Fibroblast of lung (primary cell): ENCODE results near the gene C1orf167.

Source experiments
- EZH2 ChIP-seq: IDR thresholded peaks from 2 replicates; pipeline ENCODE4 v1.5.1; 2012; ENCODE audit warnings: low read length, control low read depth, mild to moderate bottlenecking; ENCODE audit errors: missing control alignments
- TF ChIP-seq, protein P1 (sequence below), 2 donors: IDR thresholded peaks in 1 of 2; conservative IDR thresholded peaks in 1 of 2; 1 replicate in 1 of 2; 2 replicates in 1 of 2; pipeline ENCODE4 v1.5.1; 2011 to 2012; ENCODE audit warnings: low read length in 2 of 2, control low read depth in 1 of 2, inconsistent platforms in 1 of 2, low read depth in 1 of 2, mild to moderate bottlenecking in 1 of 2

GRCh38 chr1:11805422-11806306, 43.7 kb downstream of the C1orf167 start, which contains the start of the genes CLCN6 and MTHFR:
- TF ChIP-seq, protein P1, sequence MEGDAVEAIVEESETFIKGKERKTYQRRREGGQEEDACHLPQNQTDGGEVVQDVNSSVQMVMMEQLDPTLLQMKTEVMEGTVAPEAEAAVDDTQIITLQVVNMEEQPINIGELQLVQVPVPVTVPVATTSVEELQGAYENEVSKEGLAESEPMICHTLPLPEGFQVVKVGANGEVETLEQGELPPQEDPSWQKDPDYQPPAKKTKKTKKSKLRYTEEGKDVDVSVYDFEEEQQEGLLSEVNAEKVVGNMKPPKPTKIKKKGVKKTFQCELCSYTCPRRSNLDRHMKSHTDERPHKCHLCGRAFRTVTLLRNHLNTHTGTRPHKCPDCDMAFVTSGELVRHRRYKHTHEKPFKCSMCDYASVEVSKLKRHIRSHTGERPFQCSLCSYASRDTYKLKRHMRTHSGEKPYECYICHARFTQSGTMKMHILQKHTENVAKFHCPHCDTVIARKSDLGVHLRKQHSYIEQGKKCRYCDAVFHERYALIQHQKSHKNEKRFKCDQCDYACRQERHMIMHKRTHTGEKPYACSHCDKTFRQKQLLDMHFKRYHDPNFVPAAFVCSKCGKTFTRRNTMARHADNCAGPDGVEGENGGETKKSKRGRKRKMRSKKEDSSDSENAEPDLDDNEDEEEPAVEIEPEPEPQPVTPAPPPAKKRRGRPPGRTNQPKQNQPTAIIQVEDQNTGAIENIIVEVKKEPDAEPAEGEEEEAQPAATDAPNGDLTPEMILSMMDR (conservative IDR thresholded peaks at IDR 0.05 in 1 of 2, IDR thresholded peaks at IDR 0.05 in 1 of 2; ENCODE audit: low read depth in 1 of 2, low read length in 2 of 2): no peak
- no peak for TF ChIP-seq EZH2
